HG03159 (cell line): ENCODE measurements around the gene CDKN1B.

ENCODE experiments used
- ATAC-seq: cut with Tn5 transposase; IDR thresholded peaks from one replicate; pipeline ENCODE4 v1.9.1; 2021; ENCODE audit warnings: mild to moderate bottlenecking, moderate library complexity; ENCODE audit not compliant: unreplicated experiment

The CDKN1B gene

DNA sequence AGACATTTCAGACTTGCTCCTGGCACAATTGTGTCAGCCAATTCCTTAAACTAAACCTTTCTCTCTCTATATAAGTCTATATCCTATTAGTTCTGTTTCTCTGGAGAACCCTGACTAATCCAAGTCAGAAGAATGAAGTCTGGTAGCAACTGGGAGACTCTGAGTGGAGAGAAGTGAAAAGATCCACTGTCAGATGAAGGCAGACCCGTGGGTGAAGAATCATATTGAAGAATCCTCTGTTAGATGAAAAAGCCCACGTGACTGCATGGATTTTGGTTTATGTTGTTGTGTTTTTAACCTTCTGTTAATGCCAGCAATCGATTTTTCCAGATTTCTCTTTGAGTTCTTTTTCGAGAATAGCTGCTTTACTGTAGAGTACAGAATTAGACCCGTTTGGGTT is 38.8 kb downstream of the CDKN1B start:
- no peak for ATAC-seq

DNA sequence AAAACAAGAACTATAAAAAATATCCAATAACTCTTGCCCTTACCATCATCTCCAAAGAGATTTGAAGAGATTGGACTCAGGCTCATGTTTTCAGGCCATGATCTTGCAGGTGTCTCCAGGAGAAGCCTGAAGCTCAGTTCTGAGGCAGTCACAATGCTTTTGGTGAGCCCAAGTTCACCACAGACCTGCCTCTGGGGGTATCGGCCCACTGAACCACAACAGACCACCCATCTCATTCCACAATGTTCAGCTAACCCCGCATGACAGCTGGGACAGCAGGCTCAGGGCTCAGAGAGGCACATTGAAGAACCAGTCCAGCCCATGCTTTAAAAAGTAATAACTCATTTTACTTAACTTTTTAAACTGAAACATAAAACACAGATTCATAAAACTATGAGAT is 40.0 kb downstream of the CDKN1B start:
- ATAC-seq = no peak

DNA sequence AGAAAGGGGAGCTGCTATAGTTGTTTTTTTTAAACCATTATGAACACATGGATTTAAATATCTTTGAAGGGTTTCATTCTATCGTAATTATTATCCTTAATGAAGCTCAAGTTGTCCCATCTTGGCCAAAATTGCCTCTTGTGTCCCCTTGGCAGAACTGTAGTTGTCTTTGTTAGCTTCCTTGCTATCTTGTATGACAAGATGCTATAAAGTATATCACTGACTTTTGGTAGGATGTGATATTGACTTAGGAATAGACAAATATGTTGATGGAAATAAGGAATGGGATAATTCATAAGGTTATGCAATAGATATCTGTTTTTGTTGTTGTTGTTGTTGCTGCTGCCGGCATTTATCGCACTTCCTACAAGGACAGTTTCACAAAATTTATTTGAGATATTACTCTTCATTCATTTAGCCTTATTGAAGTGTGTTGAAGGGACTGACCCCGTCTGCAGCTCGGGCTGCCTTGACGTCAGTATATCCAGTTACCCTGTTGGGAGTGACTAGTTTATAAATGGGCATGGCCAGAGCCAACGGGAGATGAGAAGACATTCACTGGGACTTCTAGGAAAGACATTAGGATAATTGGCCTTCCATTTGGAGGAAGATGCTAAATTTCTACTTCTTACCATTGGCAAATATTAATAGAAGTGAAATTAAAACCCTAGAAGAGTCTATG is 42.2 kb downstream of the CDKN1B start:
- ATAC-seq = no peak

DNA sequence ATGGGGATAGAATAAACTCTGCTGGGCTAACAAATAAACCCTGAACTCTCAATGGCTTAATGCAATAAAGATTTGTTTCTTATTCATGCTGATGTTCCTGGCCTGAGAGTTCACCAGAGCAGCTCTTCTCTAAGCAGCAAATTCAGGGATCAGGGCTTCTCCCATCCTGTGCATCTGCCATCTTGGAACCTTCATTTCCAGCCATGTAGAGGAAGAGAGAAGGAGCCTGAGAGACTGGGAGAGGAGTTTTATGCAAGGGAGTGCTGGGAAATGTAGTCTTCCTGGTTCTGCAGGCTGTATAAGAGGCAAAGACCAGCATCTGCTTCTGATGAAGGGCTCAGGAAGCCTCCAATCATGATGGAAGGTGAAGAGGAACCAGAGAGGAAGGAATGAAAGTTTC is 47.7 kb downstream of the CDKN1B start:
- ATAC-seq = no peak

DNA sequence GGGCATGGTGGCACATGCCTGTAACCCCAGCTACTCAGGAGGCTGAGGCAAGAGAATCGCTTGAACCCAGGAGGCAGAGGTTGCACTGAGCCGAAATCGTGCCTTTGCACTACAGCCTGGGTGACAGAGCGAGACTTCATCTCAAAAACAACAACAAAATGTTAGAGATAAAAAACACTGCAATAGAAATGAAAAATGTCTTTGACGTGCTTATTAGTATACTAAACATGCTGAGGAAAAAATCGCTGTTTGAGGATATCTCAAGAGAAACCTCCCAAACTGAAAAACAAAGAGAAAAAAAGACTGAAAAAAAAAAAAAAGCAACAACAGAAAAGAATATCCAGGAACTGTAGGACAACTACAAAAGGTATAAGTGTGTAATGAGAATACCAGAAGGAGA is 53.1 kb downstream of the CDKN1B start:
- ATAC-seq = no peak
